Measurements from ENCODE around the gene PPP2CA.

GRCh38 chr5:134227776-134228175 lies 1.9 kb upstream of the PPP2CA start:
- TF ChIP-seq ZNF282 (CRISPR knock-in tag; IDR thresholded peaks at IDR 0.05) (no peak), ZNF140 (CRISPR knock-in tag; IDR thresholded peaks at IDR 0.05) (no peak), CBFB (CRISPR knock-in tag; IDR thresholded peaks at IDR 0.05) (no peak), FOXK2 (conservative IDR thresholded peaks at IDR 0.05 in 1 of 2, IDR thresholded peaks at IDR 0.05 in 1 of 2; ENCODE audit: low read depth in 2 of 2) (no peak), HNRNPLL (IDR thresholded peaks at IDR 0.05; ENCODE audit: low read depth, low read length, poor library complexity, severe bottlenecking) (no peak), EZH2 (IDR thresholded peaks at IDR 0.05; ENCODE audit: borderline replicate concordance, low read depth, low read length) (no peak), ATF3 (IDR thresholded peaks at IDR 0.05) (no peak), ATF3 (CRISPR knock-in tag; conservative IDR thresholded peaks at IDR 0.05) (no peak), ZNF224 (CRISPR knock-in tag; IDR thresholded peaks at IDR 0.05) (no peak), CHD2 (IDR thresholded peaks at IDR 0.05; ENCODE audit: low read depth, low read length) (no peak), ZFP1 (CRISPR knock-in tag; IDR thresholded peaks at IDR 0.05) (no peak), KLF16 (IDR thresholded peaks at IDR 0.05) (no peak), SIRT6 (IDR thresholded peaks at IDR 0.05; ENCODE audit: low read depth, low read length) (no peak)
- TF ChIP-seq, protein P1, sequence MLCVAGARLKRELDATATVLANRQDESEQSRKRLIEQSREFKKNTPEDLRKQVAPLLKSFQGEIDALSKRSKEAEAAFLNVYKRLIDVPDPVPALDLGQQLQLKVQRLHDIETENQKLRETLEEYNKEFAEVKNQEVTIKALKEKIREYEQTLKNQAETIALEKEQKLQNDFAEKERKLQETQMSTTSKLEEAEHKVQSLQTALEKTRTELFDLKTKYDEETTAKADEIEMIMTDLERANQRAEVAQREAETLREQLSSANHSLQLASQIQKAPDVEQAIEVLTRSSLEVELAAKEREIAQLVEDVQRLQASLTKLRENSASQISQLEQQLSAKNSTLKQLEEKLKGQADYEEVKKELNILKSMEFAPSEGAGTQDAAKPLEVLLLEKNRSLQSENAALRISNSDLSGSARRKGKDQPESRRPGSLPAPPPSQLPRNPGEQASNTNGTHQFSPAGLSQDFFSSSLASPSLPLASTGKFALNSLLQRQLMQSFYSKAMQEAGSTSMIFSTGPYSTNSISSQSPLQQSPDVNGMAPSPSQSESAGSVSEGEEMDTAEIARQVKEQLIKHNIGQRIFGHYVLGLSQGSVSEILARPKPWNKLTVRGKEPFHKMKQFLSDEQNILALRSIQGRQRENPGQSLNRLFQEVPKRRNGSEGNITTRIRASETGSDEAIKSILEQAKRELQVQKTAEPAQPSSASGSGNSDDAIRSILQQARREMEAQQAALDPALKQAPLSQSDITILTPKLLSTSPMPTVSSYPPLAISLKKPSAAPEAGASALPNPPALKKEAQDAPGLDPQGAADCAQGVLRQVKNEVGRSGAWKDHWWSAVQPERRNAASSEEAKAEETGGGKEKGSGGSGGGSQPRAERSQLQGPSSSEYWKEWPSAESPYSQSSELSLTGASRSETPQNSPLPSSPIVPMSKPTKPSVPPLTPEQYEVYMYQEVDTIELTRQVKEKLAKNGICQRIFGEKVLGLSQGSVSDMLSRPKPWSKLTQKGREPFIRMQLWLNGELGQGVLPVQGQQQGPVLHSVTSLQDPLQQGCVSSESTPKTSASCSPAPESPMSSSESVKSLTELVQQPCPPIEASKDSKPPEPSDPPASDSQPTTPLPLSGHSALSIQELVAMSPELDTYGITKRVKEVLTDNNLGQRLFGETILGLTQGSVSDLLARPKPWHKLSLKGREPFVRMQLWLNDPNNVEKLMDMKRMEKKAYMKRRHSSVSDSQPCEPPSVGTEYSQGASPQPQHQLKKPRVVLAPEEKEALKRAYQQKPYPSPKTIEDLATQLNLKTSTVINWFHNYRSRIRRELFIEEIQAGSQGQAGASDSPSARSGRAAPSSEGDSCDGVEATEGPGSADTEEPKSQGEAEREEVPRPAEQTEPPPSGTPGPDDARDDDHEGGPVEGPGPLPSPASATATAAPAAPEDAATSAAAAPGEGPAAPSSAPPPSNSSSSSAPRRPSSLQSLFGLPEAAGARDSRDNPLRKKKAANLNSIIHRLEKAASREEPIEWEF (CRISPR knock-in tag; IDR thresholded peaks at IDR 0.05): no peak

All from K562 (cell line).